ENCODE data around the gene SYNDIG1L. TPM values are rescaled to one million over a fixed set of nuclear protein-coding genes. Genes with fewer than 3 reads are reported as not detected.

Gene SYNDIG1L
- total and polyA plus RNA-seq, 2 of the 8 experiments (the other 6 are each of a cell fraction or from before 2014, with no cell fraction given), result 3.0 to 3.2 TPM

- TF ChIP-seq CHD7 (IDR thresholded peaks at IDR 0.05; ENCODE audit: insufficient replicate concordance, low read length), result no peak
- no peak for TF ChIP-seq SUZ12 (IDR thresholded peaks at IDR 0.05; ENCODE audit: low read length)
- TF ChIP-seq GTF2F1 (IDR thresholded peaks at IDR 0.05; ENCODE audit: borderline replicate concordance, low read depth, low read length), result no peak
- TF ChIP-seq TCF12 (IDR thresholded peaks at IDR 0.05; ENCODE audit: low read depth, low read length), result peak; percentile 89; the same call in 1 of the 2 replicates
- TF ChIP-seq SP1 (IDR thresholded peaks at IDR 0.05; ENCODE audit: low read depth, low read length), result 0 out of 2 replicates have a peak, but pooled peaks have one; percentile 53
- no peak for TF ChIP-seq CBX5 (IDR thresholded peaks at IDR 0.05; ENCODE audit: low read depth, low read length)
Measured at GRCh38 chr14:74362361-74362915, 63.6 kb downstream of the SYNDIG1L start (continued).

Measured in H1 (cell line).